K562 (cell line): ENCODE data around the gene GSS. TPM values are rescaled to one million over a fixed set of nuclear protein-coding genes. Genes with fewer than 3 reads are reported as not detected.
A peak's percentile ranks its signal among the peaks of the same experiment; 100 is the strongest.

Source experiments
- ARID1B ChIP-seq: fragments of 450-650 bp; IDR thresholded peaks from 2 replicates; pipeline ENCODE4 v1.6.1; 2016; ENCODE audit warnings: antibody characterized with exemption, mild to moderate bottlenecking, inconsistent platforms
- CEBPB ChIP-seq: fragments of 450-650 bp; IDR thresholded peaks from 2 replicates; pipeline ENCODE4 v1.6.1; 2016; ENCODE audit warnings: missing genetic modification characterization, missing compliant biosample characterization
- CREM ChIP-seq: IDR thresholded peaks from 2 replicates; pipeline ENCODE4 v1.6.1; 2014; ENCODE audit warnings: antibody characterized with exemption, low read depth
- RBBP5 ChIP-seq: fragments of 200-600 bp; sonication (generic); IDR thresholded peaks from 2 replicates; pipeline ENCODE4 v1.6.1; 2012; ENCODE audit warnings: borderline replicate concordance, mild to moderate bottlenecking, low read length, control low read depth, inconsistent platforms; ENCODE audit not compliant: insufficient read depth, poor library complexity, severe bottlenecking
- SMAD4 ChIP-seq: fragments of 250-450 bp; sonication (Bioruptor Pico); conservative IDR thresholded peaks from 2 replicates; pipeline ENCODE4 v1.8.0; 2021; ENCODE audit warnings: inconsistent platforms, mild to moderate bottlenecking, moderate library complexity
- USF1 ChIP-seq: sonication (generic); formaldehyde crosslinking; IDR thresholded peaks from 2 replicates; pipeline ENCODE4 v1.9.0; 2022; ENCODE audit warnings: mild to moderate bottlenecking, missing genetic modification reagents
- ZNF644 ChIP-seq: fragments of 200-800 bp; sonication (Bioruptor generic); IDR thresholded peaks from 2 replicates; pipeline ENCODE4 v1.6.1; 2016; ENCODE audit warnings: low read depth, missing genetic modification characterization, missing compliant biosample characterization
- ZNF785 ChIP-seq: fragments of 250-450 bp; sonication (Bioruptor Pico); IDR thresholded peaks from 2 replicates; pipeline ENCODE4 v1.4.0; 2020; ENCODE audit warnings: mild to moderate bottlenecking
- polyA plus RNA-seq, 8 experiments: library from polyadenylated mRNA; depleted of rRNA in 4 of 8; stranded (reverse) in 5 of 8; unstranded in 3 of 8; fragments of >200 nt; fragmentation: Nextera tagmentation in 2 of 8; fragmentation: Illumina TruSeq in 1 of 8; extraction: Ambion mirVana in 2 of 8; extraction: Trizol in 1 of 8; gene quantifications; 2 replicates each; pipeline versions ENCODE4 v1.2.1 to v1.2.3, GENCODE V29; 2011 to 2014; ENCODE audit warnings: inconsistent platforms in 1 of 8, missing spikeins in 1 of 8
- total RNA-seq, 7 experiments: library from RNA; depleted of rRNA in 6 of 7; stranded (reverse); fragments of >200 nt in 6 of 7; fragmentation: Illumina TruSeq in 2 of 7; extraction: Trizol in 2 of 7; gene quantifications; 2 replicates each; pipeline versions ENCODE4 v1.2.1 to v1.2.3, GENCODE V29; 2011 to 2021; ENCODE audit warnings: low replicate concordance in 1 of 7
- TF ChIP-seq, protein P1 (sequence below): sonication (generic); formaldehyde crosslinking; IDR thresholded peaks from 2 replicates; pipeline ENCODE4 v1.8.1; 2023; ENCODE audit warnings: mild to moderate bottlenecking, missing genetic modification reagents
- TF ChIP-seq, protein P2 (sequence below): fragments of 450-650 bp; conservative IDR thresholded peaks from 2 replicates; pipeline ENCODE4 v1.6.1; 2016; ENCODE audit warnings: missing genetic modification characterization, low read depth, mild to moderate bottlenecking, control low read depth, missing compliant biosample characterization
- TF ChIP-seq, protein P3 (sequence below), 2 experiments: fragments of 450-650 bp; formaldehyde crosslinking in 1 of 2; IDR thresholded peaks; 2 replicates each; pipeline versions ENCODE4 v1.4.0 to v1.6.1; 2014 to 2020; ENCODE audit warnings: mild to moderate bottlenecking in 2 of 2, borderline replicate concordance in 1 of 2, low read depth in 1 of 2

GSS gene
- total and polyA plus RNA-seq, 9 of the 15 experiments (the other 6 are each of a cell fraction or from before 2014, with no cell fraction given) = 18.4 to 165 (median 89.4) TPM

DNA sequence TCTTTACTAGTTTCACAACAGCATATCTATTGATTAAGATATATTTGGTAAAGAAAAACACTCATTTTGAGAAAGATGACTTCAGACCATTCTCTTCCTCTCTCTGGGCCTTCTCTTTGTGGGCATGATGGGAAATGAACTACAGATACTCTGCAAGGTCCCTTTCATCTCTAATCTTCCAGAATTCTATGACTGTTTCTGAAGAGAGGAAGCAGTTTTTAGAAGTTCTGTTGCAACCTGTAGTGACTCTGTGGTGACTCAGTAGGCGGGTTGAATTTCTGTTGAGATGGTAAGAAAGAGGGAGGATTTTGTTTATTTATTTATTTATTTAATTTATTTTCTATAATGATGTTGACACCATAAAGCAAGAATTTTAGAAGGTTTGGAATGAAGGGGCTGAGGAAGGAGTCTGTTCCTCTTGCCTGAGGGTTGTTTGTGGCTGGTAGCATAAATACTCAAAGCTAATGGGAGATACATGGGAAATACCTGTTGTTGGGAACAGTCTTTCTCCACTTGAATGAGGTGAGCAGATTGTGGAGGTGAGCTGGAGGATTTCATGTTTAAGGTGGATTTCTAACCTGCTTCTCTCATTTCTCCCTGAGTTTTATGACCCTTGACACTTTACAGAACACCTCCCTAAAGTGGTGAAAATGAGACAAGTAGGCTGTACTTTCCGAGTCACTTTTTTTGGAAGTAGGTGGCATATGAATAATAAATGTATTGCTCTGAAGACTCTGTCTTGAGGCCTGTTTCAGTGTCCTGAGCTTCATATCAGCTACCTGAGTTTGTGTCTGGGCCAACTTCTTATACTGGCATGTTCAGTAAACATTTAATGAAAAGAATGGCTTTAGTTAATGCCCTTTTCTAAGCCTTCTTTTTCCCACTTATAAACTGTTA, 64.2 kb downstream of the GSS start (continued):
- TF ChIP-seq, protein P1, sequence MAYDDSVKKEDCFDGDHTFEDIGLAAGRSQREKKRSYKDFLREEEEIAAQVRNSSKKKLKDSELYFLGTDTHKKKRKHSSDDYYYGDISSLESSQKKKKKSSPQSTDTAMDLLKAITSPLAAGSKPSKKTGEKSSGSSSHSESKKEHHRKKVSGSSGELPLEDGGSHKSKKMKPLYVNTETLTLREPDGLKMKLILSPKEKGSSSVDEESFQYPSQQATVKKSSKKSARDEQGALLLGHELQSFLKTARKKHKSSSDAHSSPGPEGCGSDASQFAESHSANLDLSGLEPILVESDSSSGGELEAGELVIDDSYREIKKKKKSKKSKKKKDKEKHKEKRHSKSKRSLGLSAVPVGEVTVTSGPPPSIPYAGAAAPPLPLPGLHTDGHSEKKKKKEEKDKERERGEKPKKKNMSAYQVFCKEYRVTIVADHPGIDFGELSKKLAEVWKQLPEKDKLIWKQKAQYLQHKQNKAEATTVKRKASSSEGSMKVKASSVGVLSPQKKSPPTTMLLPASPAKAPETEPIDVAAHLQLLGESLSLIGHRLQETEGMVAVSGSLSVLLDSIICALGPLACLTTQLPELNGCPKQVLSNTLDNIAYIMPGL (CRISPR knock-in tag) = no peak
- TF ChIP-seq SMAD4 (no peak), ZNF644 (no peak), RBBP5 (no peak), ARID1B (no peak), ZNF785 (CRISPR knock-in tag) (no peak), CEBPB (tag) (peak; percentile 59), USF1 (no peak), CREM (no peak)
- TF ChIP-seq, protein P2, sequence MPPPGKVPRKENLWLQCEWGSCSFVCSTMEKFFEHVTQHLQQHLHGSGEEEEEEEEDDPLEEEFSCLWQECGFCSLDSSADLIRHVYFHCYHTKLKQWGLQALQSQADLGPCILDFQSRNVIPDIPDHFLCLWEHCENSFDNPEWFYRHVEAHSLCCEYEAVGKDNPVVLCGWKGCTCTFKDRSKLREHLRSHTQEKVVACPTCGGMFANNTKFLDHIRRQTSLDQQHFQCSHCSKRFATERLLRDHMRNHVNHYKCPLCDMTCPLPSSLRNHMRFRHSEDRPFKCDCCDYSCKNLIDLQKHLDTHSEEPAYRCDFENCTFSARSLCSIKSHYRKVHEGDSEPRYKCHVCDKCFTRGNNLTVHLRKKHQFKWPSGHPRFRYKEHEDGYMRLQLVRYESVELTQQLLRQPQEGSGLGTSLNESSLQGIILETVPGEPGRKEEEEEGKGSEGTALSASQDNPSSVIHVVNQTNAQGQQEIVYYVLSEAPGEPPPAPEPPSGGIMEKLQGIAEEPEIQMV (tag) = no peak
- TF ChIP-seq, protein P3, sequence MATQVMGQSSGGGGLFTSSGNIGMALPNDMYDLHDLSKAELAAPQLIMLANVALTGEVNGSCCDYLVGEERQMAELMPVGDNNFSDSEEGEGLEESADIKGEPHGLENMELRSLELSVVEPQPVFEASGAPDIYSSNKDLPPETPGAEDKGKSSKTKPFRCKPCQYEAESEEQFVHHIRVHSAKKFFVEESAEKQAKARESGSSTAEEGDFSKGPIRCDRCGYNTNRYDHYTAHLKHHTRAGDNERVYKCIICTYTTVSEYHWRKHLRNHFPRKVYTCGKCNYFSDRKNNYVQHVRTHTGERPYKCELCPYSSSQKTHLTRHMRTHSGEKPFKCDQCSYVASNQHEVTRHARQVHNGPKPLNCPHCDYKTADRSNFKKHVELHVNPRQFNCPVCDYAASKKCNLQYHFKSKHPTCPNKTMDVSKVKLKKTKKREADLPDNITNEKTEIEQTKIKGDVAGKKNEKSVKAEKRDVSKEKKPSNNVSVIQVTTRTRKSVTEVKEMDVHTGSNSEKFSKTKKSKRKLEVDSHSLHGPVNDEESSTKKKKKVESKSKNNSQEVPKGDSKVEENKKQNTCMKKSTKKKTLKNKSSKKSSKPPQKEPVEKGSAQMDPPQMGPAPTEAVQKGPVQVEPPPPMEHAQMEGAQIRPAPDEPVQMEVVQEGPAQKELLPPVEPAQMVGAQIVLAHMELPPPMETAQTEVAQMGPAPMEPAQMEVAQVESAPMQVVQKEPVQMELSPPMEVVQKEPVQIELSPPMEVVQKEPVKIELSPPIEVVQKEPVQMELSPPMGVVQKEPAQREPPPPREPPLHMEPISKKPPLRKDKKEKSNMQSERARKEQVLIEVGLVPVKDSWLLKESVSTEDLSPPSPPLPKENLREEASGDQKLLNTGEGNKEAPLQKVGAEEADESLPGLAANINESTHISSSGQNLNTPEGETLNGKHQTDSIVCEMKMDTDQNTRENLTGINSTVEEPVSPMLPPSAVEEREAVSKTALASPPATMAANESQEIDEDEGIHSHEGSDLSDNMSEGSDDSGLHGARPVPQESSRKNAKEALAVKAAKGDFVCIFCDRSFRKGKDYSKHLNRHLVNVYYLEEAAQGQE (IDR thresholded peaks at IDR 0.05; ENCODE audit: borderline replicate concordance) = no peak
- TF ChIP-seq, protein P3 (CRISPR knock-in tag; IDR thresholded peaks at IDR 0.05; ENCODE audit: low read depth) = no peak
